ENCODE measurements around the gene GPR146. TPM values are rescaled to one million over a fixed set of nuclear protein-coding genes. Genes with fewer than 3 reads are reported as not detected.

Gene GPR146
- total RNA-seq, 1 donor from 2014 or later, result 54.1 TPM

DNA sequence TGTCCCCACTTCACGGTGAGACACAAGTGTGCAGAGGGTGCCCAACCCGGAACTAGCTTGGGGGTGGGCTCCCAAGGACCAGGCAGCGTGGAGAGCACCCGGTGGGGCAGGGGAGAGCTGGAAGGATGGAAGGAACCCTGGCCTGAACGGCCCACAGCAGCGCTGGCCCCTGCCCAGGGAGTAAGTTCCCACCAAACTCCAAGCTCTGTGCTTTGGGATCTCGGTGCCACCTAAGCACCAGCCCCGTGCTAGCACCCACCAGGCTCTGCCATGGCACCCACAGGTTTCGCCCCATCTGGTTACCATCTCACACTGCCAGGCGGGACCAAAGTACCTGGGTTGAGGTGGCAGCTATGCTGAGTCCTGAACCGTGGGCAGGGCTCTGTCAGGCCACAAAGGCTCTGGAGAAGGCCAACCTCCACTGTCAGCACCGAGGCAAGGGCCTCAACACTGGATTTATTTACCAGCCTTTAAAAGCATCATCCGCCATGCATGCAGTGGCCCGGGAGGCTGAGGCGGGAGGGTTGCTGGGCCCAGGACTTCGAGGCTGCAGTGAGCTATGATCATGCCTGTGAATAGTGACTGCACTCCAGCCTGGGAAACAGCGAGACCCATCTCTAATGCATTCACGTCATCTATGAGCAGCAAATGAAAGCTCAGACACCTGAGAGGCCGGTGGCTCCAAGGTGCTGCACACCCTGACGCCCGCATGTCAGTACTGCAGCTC is 59.6 kb downstream of the GPR146 start:
- DNase-seq (ENCODE audit: low spot score), result no peak

DNA sequence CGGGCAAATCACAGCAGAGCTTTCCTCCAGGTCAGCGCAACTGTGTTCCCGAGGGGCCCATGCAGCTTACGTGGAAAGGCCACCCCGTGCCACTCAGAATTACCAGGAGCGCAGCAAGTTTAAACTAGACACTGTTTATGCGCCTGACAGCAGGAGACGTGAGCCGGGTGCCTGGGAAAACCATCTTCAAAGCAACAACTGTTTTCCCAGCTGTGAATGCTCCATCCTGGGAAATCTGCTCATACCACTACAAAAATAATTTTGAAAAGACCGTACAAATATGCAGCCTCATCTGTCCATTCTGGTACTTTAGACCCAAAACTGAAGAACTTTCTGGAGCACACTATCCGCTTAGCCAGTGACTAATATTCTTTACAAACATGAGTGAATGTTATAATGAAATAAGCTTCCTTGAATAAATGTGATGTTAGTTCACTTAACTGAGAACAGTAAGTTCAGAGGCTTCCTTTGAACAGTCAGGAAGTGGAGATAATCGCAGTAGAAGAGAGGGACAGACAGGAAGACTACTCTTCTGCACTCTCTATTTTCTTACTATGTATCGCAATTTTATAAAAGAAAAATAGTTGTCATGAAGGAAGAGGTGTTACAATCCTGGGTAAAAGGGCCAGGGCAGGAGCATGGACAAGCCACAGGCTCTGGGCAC is 60.3 kb downstream of the GPR146 start:
- no peak for DNase-seq (ENCODE audit: low spot score)

DNA sequence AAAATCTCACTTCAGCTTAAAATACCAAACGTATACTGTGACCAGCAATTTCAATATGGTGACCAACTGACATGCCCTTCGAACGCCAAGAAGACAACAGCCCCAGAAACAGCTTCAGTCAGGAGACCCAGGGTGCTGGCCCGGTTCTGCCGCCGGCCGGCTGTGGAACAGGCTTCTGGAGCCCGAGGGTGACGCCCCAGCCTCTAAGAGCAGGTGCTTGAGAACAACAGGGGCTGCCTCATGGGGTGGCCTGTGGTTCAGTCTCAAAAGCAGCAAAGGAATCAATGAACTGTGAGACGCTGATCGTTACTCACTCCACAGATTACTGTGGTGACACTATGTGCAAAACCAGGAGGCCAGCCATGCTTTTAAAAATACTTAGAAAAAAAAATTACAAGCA is 60.8 kb downstream of the GPR146 start:
- DNase-seq (ENCODE audit: low spot score), result no peak

DNA sequence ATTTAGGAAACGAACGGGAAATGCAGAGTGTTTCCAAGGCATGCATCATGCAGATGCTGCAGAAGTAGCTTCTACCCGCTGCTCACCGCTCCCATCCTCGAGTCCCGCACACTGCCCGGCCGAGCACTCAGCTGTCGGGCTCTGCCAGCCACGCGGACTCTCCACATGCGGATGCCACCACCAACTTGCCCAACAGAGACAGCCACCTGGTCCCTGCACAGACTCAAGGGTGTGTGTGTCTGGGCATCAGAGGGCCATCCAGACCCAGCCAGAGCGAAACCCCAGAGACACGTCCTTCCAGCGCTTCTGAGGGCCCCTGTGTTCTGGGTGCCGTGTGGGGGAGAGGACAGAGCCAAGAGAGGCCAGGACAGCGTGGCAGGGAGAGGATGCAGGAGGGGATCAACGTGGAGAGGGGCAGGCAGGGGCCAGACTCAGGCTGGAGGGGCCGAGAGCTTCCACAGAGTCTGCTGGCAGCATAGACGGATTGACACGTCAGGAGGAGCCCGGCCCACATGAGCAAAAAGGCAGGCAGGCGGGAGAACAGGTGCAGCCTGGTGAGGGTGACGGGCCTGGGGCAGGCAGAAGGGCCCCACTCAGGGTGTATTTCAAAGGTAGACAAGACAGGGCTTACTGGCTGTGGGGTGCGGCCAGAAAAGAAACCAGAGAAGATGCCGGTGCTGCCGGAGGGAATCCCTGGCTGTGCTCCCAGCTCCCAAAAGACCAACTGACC is 61.9 kb downstream of the GPR146 start:
- no peak for DNase-seq (ENCODE audit: low spot score)

DNA sequence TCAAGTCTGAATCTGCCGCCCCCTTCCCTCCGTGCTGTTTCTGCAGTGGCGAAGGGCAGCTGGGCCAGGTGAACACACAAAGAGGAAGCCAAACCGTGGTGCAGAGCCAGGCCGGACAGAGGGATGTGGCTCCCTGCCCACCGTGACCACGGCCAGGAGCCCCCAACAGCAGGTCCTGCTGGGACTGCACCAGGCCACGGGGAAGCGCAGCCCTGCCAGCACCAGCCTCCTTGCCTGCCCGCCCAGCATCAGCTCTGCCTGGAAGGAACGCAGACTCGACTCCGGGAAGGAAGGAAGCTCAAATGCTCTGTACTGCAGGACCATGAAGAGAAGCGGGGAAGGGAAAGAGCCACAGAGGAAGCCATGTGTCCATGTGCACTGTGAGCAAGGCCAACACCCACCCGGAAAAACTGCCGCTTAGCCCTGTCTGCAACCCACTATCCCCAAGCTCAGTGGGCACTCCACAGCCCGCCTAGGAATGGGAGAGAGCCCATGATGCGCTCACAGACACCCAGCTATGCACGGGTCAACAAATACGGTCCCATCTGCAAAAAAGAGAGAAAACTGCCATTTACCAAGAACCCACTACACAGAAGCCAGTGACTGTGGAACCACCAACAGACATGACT is 62.6 kb downstream of the GPR146 start:
- no peak for DNase-seq (ENCODE audit: low spot score)

DNA sequence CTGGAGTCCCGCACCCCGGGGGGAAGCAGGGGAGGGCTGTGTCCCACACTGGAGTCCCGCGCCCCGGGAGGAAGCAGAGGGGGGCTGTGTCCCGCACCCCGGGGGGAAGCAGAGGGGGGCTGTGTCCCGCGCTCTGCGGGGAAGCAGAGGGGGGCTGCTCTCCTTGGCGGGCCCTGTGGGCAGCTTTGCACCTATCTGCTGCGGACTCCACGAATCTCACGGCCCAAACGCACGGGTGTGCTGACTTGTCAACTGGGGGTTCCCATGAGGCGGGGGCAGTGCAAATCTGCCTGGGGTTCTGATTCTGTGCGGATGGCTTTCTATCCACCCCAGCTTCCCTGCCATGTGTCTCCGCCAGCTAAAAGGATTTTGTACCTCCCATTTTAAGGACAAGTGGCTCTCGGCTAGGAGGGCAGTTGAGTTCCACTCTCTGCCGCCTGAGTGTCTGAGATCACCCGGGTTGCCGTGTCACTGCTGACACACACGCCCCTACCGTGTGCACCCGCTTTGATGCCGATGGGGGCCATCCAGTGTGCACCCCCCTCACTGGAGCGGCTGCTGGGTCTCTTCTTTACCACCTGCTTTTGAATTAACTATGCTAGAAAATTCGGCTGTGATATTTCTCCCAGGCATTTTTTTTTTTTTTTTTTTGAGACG is 64.0 kb downstream of the GPR146 start:
- DNase-seq (ENCODE audit: low spot score), result no peak

Small RNA genes within 50 kb of the gene (microRNA-seq; reads per million reads assigned to microRNA genes)
- 250 reads per million, percentile 61 among the genes with 10 or more reads in this experiment for gene MIR339 (ENCODE audit: borderline number of aligned reads)

Other genes starting within 250 kb of the GPR146 start
- 144 TPM for gene SUN1, start 212.1 kb upstream of the GPR146 start, total RNA-seq
- gene GET4, start 168.0 kb upstream of the GPR146 start, total RNA-seq, result 29.8 TPM
- gene ADAP1, start 89.9 kb upstream of the GPR146 start, total RNA-seq, result 19.2 TPM
- gene COX19, start 69.0 kb upstream of the GPR146 start, total RNA-seq, result 6.3 TPM
- gene CYP2W1, start 61.4 kb upstream of the GPR146 start, total RNA-seq, result not detected
- 8.1 TPM for gene GPER1, start 43.6 kb downstream of the GPR146 start, total RNA-seq
- gene ZFAND2A, start 115.7 kb downstream of the GPR146 start, total RNA-seq, result 23.7 TPM
- gene UNCX, start 188.3 kb downstream of the GPR146 start, total RNA-seq, result not detected